OCI-LY7 (cell line): Measurements from ENCODE around the gene HMGA1. TPM values are rescaled to one million over a fixed set of nuclear protein-coding genes. Genes with fewer than 3 reads are reported as not detected.

Source experiments
- BruUV-seq: library from RNA; stranded (reverse); fragments of 400-500 nt; replicated peaks from 2 replicates; lab custom pipeline; 2021; lab: Mats Ljungman, UMichigan
- CTCF ChIA-PET: fragments of 300-600 bp; sonication (Branson Sonifier 250); formaldehyde crosslinking; loops from one replicate; lab custom pipeline; 2022; ENCODE audit warnings: antibody characterized with exemption; ENCODE audit not compliant: unreplicated experiment; lab: Charles Lee
- POLR2A ChIA-PET: fragments of 300-600 bp; sonication (Branson Sonifier 250); formaldehyde crosslinking; loops from one replicate; lab custom pipeline; 2022; ENCODE audit warnings: antibody characterized with exemption; lab: Charles Lee
- DNase-seq: peaks from one replicate; pipeline ENCODE4 v3.0.0-alpha.2; 2015; ENCODE audit warnings: low spot score
- H2AFZ ChIP-seq: fragments of 200-600 bp; sonication (generic), shearing (Covaris generic); 2 replicates; pipeline ENCODE4 v1.6.1; 2014; ENCODE audit warnings: mild to moderate bottlenecking, antibody characterized with exemption, low read length, moderate library complexity
- H3K27ac ChIP-seq: fragments of 200-600 bp; sonication (generic); 2 replicates; pipeline ENCODE4 v1.5.1; 2014; ENCODE audit warnings: mixed run types, low read depth, mild to moderate bottlenecking, moderate library complexity, low read length, inconsistent platforms; ENCODE audit not compliant: poor library complexity, severe bottlenecking
- H3K36me3 ChIP-seq: fragments of 200-600 bp; sonication (generic); 2 replicates; pipeline ENCODE4 v1.6.1; 2014; ENCODE audit warnings: mild to moderate bottlenecking, antibody characterized with exemption, low read length, moderate library complexity, mixed read lengths; ENCODE audit not compliant: insufficient read depth
- H3K4me1 ChIP-seq: fragments of 200-600 bp; sonication (generic); 2 replicates; pipeline ENCODE4 v1.5.1; 2014; ENCODE audit warnings: mild to moderate bottlenecking, low read length; ENCODE audit not compliant: insufficient read depth, poor library complexity, severe bottlenecking
- H3K4me2 ChIP-seq: fragments of 200-600 bp; sonication (generic); 2 replicates; pipeline ENCODE4 v1.6.1; 2014; ENCODE audit warnings: mild to moderate bottlenecking, low read length
- H3K4me3 ChIP-seq: fragments of 200-600 bp; sonication (generic); 2 replicates; pipeline ENCODE4 v1.5.1; 2014; ENCODE audit warnings: mild to moderate bottlenecking, low read depth, low read length; ENCODE audit not compliant: poor library complexity, severe bottlenecking
- H3K79me2 ChIP-seq: fragments of 200-600 bp; sonication (generic); 2 replicates; pipeline ENCODE4 v1.6.1; 2016; ENCODE audit warnings: low read depth, mild to moderate bottlenecking, low read length, moderate library complexity, mixed read lengths; ENCODE audit not compliant: insufficient read depth
- H3K9me2 ChIP-seq: fragments of 200-600 bp; sonication (generic); 2 replicates; pipeline ENCODE4 v1.6.1; 2016; ENCODE audit warnings: mild to moderate bottlenecking, low read length, mixed read lengths; ENCODE audit not compliant: insufficient read depth
- H3K9me3 ChIP-seq: fragments of 200-600 bp; sonication (generic); 2 replicates; pipeline ENCODE4 v1.6.1; 2014; ENCODE audit warnings: mild to moderate bottlenecking, mixed run types, low read length, mixed read lengths
- H4K20me1 ChIP-seq: fragments of 200-600 bp; sonication (generic); 2 replicates; pipeline ENCODE4 v1.6.1; 2014; ENCODE audit warnings: mild to moderate bottlenecking, antibody characterized with exemption, low read length, moderate library complexity, mixed read lengths; ENCODE audit not compliant: insufficient read depth
- EZH2phosphoT487 ChIP-seq: fragments of 200-600 bp; sonication (generic); IDR thresholded peaks from 2 replicates; pipeline ENCODE4 v1.6.1; 2018; ENCODE audit warnings: low read depth, borderline replicate concordance, mild to moderate bottlenecking, mixed run types, antibody characterized with exemption, low read length, moderate library complexity, mixed read lengths
- intact Hi-C: fragments of 100-400 bp; cut with micrococcal nuclease; formaldehyde crosslinking; loops from one replicate; pipeline ENCODE4 v1.10.0; 2022; ENCODE audit not compliant: unreplicated experiment
- total RNA-seq, 2 experiments: library from RNA; depleted of rRNA in 1 of 2; stranded (reverse); fragments of >200 nt in 1 of 2; shearing (Covaris generic) in 1 of 2; gene quantifications; 2 replicates each; pipeline ENCODE4 v1.2.3, GENCODE V29; 2014 to 2022
- TF ChIP-seq, protein P1 (sequence below): fragments of 200-600 bp; sonication (generic); conservative IDR thresholded peaks from 2 replicates; pipeline ENCODE4 v1.5.1; 2014; ENCODE audit warnings: mild to moderate bottlenecking, antibody characterized with exemption, low read length, moderate library complexity, mixed read lengths

HMGA1 gene
- total RNA-seq, 2 experiments from 2014 or later = 435 to 764 TPM

DNA sequence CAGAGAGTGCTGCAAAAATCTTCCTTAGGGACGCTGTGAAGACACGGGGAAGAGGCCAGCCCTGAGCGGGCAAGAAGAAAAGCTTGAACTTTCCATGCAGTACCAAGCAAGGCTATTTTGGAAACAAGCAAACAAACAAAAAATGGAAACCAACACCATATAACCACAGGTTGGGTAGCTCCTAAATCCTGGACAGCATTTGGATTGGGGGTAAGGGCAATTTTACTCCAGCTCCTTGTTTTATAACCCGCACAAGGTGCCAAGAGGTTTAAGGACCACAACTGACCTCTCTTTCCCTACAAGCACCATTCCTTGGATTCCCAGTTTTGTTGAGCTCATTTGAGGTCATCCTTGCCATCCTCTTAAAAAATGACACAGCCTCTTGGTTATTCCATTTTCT is 43.5 kb downstream of the HMGA1 start:
- POLR2A ChIA-PET = no interaction called here
- intact Hi-C loops = no loop called here
- no peaks in the 10 kb centered on the region for H3K9me3 ChIP-seq
- H3K4me1 ChIP-seq = no peaks in the 10 kb centered on the region
- no peak overlapping the region for H2AFZ ChIP-seq
- CTCF ChIA-PET = no interaction called here
- no peak overlapping the region for H3K4me3 ChIP-seq
- no peak overlapping the region for H3K4me2 ChIP-seq
- no peaks in the 10 kb centered on the region for H3K9me2 ChIP-seq
- no TSS peak for BruUV-seq
- no peaks in the 10 kb centered on the region for H3K79me2 ChIP-seq
- H4K20me1 ChIP-seq = no peaks in the 10 kb centered on the region
- H3K27ac ChIP-seq = no peak overlapping the region
- peaks cover 52% of the 10 kb centered on the region for H3K36me3 ChIP-seq
- DNase-seq = no peak
- TF ChIP-seq, protein P1, sequence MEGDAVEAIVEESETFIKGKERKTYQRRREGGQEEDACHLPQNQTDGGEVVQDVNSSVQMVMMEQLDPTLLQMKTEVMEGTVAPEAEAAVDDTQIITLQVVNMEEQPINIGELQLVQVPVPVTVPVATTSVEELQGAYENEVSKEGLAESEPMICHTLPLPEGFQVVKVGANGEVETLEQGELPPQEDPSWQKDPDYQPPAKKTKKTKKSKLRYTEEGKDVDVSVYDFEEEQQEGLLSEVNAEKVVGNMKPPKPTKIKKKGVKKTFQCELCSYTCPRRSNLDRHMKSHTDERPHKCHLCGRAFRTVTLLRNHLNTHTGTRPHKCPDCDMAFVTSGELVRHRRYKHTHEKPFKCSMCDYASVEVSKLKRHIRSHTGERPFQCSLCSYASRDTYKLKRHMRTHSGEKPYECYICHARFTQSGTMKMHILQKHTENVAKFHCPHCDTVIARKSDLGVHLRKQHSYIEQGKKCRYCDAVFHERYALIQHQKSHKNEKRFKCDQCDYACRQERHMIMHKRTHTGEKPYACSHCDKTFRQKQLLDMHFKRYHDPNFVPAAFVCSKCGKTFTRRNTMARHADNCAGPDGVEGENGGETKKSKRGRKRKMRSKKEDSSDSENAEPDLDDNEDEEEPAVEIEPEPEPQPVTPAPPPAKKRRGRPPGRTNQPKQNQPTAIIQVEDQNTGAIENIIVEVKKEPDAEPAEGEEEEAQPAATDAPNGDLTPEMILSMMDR = no peak
- TF ChIP-seq EZH2phosphoT487 = no peak

DNA sequence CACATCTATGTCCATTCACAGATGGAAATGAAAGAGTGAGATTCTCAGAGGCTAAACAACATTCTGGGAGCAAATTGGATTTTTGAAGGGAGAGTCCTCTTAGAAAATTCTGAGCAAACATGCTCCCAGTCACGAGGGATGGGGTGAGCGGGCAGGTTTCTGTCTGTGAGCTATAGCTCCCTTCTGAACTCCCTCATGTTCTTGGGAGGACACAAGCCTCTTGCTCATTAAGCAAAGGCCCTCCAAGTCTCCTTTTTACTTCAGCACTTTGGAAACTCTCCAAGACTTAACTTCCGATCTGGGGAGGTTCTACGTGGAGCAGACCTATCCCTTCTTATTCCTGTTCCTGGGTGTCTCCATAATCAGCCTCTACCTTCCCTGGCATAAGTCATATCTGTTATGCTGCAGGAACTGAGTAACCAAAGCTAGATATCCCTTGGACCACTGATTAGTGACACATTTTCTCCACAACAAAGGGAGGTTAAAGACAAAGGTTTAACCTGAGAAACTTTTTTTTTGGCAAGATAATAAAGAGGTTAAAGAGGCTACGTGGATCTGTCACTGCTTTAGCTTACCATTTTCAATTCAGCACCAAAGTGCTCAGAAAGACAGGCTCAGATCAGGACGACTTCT is 45.1 kb downstream of the HMGA1 start:
- no peaks in the 10 kb centered on the region for H4K20me1 ChIP-seq
- no TSS peak for BruUV-seq
- CTCF ChIA-PET = no interaction called here
- H2AFZ ChIP-seq = no peak overlapping the region
- intact Hi-C loops = no loop called here
- no peak overlapping the region for H3K4me2 ChIP-seq
- POLR2A ChIA-PET = interaction anchor here (1.0 to 1.7 kb wide), 4 partner anchors 9 to 24 kb away, joined by 3 to 4 read pairs (median 3); no protein-coding TSS in a partner anchor
- no peak for TF ChIP-seq EZH2phosphoT487
- TF ChIP-seq, protein P1 = no peak
- no peaks in the 10 kb centered on the region for H3K4me1 ChIP-seq
- no peak overlapping the region for H3K4me3 ChIP-seq
- H3K9me2 ChIP-seq = no peaks in the 10 kb centered on the region
- DNase-seq = no peak
- no peak overlapping the region for H3K27ac ChIP-seq
- H3K36me3 ChIP-seq = peaks cover 62% of the 10 kb centered on the region
- no peaks in the 10 kb centered on the region for H3K79me2 ChIP-seq
- no peaks in the 10 kb centered on the region for H3K9me3 ChIP-seq
